Measurements from ENCODE around the gene TRAPPC3. TPM values are rescaled to one million over a fixed set of nuclear protein-coding genes. Genes with fewer than 3 reads are reported as not detected.

Gene TRAPPC3
- total RNA-seq, 1 donor from 2014 or later: 68.9 TPM

DNA sequence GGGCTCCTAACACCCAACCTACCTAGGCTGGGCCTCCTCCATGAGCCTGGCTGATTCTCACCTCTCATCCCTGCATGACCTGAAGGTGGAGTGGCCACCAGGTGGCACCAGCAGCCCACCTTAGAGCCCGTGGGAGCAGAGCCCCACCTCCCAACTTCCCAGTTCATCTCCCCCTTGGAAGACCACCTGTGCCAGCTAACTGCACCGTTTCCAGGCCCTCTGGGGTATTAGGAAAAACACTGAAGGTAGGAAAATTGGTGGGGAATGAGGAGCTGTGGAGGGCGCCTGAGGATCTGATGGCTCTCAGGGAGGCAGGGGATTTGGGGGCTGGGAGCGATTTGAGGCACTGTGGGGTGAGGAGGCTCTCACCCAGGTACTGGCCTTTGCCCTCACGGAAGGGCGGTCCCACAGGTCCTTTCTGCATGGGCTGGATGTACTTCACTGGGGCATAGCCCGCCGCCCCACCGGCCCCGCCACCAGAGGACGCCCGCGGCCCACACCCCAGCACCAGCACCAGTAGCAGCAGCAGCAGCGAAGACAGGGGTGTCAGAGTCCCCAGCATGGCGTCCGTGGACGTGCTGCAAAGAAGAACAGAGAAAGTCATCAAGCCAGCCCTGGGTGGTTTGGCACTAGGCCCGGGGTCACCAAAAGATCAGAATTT lies 49.5 kb downstream of the TRAPPC3 start:
- DNase-seq (ENCODE audit: extremely low spot score, unreplicated experiment): peak; percentile 92

DNA sequence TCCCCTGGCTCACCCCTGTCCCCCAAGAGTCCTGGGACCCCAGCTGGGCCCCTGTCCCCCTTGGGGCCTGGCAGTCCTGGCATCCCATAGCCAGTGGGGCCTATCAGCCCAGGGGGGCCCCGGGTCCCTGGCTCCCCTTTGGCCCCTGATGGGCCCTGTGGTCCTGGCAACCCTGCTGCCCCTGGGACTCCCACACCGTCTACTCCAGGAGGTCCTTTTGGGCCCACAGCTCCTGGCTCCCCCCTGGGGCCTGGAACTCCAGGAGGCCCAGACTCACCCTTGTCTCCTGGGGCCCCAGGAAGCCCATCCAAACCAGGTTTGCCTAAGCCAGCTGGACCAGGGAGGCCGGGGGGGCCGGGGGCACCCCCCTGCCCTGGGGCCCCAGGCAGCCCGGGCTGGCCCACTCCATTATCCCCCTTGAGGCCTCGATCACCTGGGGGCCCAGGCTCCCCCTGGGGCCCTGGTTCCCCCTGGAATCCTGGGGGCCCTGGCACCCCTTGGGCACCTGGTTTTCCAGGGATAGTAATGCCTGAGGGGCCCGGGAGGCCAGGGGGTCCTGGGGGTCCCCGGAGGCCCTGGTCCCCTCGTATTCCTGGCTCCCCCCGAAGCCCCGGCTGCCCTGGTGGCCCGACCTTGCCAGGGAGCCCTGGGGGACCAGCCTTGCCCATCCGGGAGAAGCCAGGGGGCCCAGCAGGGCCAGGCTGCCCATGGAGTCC lies 50.5 kb downstream of the TRAPPC3 start:
- H3K9me3 Mint-ChIP-seq (ENCODE audit: unreplicated experiment): no peaks in the 10 kb centered on the region
- no peak overlapping the region for H3K4me3 Mint-ChIP-seq (ENCODE audit: unreplicated experiment)
- DNase-seq (ENCODE audit: extremely low spot score, unreplicated experiment): no peak
- no peaks in the 10 kb centered on the region for H3K36me3 Mint-ChIP-seq (ENCODE audit: unreplicated experiment)
- H3K4me1 Mint-ChIP-seq (ENCODE audit: unreplicated experiment): peaks cover 14% of the 10 kb centered on the region
- no peaks in the 10 kb centered on the region for H3K27me3 Mint-ChIP-seq (ENCODE audit: unreplicated experiment)
- TF ChIP-seq, protein P1, sequence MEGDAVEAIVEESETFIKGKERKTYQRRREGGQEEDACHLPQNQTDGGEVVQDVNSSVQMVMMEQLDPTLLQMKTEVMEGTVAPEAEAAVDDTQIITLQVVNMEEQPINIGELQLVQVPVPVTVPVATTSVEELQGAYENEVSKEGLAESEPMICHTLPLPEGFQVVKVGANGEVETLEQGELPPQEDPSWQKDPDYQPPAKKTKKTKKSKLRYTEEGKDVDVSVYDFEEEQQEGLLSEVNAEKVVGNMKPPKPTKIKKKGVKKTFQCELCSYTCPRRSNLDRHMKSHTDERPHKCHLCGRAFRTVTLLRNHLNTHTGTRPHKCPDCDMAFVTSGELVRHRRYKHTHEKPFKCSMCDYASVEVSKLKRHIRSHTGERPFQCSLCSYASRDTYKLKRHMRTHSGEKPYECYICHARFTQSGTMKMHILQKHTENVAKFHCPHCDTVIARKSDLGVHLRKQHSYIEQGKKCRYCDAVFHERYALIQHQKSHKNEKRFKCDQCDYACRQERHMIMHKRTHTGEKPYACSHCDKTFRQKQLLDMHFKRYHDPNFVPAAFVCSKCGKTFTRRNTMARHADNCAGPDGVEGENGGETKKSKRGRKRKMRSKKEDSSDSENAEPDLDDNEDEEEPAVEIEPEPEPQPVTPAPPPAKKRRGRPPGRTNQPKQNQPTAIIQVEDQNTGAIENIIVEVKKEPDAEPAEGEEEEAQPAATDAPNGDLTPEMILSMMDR (IDR thresholded peaks at IDR 0.05): no peak
- H3K27ac Mint-ChIP-seq (ENCODE audit: unreplicated experiment): no peak overlapping the region

More for the DNA sequence above, 49.5 kb downstream of the TRAPPC3 start:
- H3K9me3 Mint-ChIP-seq (ENCODE audit: unreplicated experiment): no peaks in the 10 kb centered on the region
- H3K36me3 Mint-ChIP-seq (ENCODE audit: unreplicated experiment): no peaks in the 10 kb centered on the region
- H3K4me1 Mint-ChIP-seq (ENCODE audit: unreplicated experiment): peaks cover 14% of the 10 kb centered on the region
- H3K4me3 Mint-ChIP-seq (ENCODE audit: unreplicated experiment): no peak overlapping the region
- TF ChIP-seq, protein P1 (IDR thresholded peaks at IDR 0.05): peak; percentile 91
- H3K27ac Mint-ChIP-seq (ENCODE audit: unreplicated experiment): no peak overlapping the region
- no peaks in the 10 kb centered on the region for H3K27me3 Mint-ChIP-seq (ENCODE audit: unreplicated experiment)

DNA sequence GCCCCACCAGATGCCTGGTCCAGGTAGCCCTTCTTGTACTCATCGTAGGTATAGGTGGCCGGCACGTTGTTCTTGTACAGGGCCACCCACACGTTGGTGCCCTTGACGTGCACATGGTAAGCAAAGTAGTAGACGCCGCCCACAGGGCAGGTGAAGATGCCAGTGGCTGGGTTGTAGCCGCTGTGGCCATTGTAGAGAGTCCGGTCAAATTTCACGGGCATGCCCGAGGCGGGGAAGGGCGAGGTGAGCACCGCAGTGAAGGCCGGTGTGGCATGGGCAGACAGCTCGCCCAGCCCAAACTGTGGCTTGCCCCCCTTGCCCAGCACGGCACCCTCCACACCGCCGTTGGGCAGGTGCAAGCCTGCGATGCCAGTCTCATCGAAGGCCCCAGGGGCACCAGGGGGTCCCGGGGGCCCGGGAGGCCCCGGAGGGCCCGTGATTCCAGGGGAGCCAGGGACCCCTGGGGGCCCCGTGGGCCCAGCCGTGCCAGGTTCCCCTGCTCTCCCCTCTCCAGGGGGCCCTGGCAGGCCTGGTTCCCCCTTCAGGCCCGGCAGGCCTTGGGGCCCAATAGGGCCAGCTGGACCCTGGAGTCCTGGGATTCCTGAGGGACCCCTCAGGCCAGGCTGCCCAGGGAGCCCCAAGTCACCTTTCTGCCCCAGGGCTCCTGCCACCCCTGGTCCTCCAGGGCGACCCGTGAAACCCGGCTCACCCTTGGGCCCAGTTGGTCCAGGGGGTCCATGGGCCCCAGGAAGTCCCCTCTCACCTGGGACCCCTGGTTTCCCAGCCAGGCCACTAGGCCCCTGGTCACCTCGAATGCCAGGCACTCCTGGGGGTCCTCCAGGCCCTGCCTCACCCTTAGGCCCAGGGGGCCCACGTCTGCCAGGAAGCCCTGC lies 51.3 kb downstream of the TRAPPC3 start:
- peaks cover 14% of the 10 kb centered on the region for H3K4me1 Mint-ChIP-seq (ENCODE audit: unreplicated experiment)
- no peaks in the 10 kb centered on the region for H3K9me3 Mint-ChIP-seq (ENCODE audit: unreplicated experiment)
- no peak for DNase-seq (ENCODE audit: extremely low spot score, unreplicated experiment)
- peaks cover 5% of the 10 kb centered on the region for H3K36me3 Mint-ChIP-seq (ENCODE audit: unreplicated experiment)
- no peak overlapping the region for H3K4me3 Mint-ChIP-seq (ENCODE audit: unreplicated experiment)
- peak overlapping the region; percentile 50 for H3K27ac Mint-ChIP-seq (ENCODE audit: unreplicated experiment)
- H3K27me3 Mint-ChIP-seq (ENCODE audit: unreplicated experiment): no peaks in the 10 kb centered on the region
- TF ChIP-seq, protein P1 (IDR thresholded peaks at IDR 0.05): no peak

DNA sequence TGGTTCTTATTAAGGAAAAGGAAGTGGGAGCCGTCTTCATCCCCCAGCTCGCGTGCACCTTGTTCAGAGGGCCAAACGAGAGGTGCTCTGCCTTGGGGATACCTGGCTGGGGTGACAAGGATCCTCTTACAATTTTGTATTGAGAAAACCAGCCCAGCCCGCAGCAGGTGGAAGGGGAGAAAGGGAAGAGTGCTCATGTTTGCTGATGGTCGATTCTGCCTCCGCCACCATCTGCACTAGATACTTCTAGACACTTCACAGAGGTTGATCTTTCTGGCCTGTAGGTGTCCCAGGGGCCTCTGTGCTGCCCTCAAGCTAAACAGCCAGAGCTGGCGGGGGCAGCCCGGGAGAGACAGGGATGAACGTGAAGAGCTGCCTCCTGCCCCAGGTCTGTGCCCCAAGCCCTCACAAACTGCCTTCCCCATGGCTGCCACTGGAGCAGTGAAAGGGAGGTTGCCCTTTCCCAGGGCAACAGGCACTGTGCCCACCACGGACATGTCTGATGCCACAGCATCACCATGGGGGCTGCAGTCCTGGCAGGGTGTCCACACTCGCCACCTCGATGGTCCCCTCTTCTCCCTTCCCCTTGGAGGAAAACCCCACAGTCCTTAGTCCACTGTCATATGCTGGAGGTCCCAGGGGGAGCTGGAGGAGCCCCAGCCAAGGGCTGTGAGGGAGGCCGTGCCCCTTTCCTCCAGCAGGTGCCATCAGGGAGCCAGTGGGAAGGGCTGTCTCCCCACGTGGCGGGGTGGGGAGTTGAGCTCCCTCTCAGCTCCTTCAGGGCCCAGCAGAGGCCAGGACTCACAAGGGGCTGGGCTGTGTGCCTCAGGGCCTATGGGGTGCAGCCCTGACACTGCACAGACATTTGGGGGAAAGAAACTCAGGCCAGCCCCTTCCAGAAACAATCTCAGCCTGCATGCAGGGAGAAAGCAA lies 52.5 kb downstream of the TRAPPC3 start:
- TF ChIP-seq, protein P1 (IDR thresholded peaks at IDR 0.05): peak; percentile 33
- Mint-ChIP-seq H3K27me3 (ENCODE audit: unreplicated experiment) (no peaks in the 10 kb centered on the region), H3K9me3 (ENCODE audit: unreplicated experiment) (no peaks in the 10 kb centered on the region), H3K4me3 (ENCODE audit: unreplicated experiment) (no peak overlapping the region), H3K4me1 (ENCODE audit: unreplicated experiment) (peaks cover 14% of the 10 kb centered on the region), H3K27ac (ENCODE audit: unreplicated experiment) (no peak overlapping the region), H3K36me3 (ENCODE audit: unreplicated experiment) (peaks cover 6% of the 10 kb centered on the region)
- no peak for DNase-seq (ENCODE audit: extremely low spot score, unreplicated experiment)
